ENCODE data around the gene VPREB3.

- no peak for TF ChIP-seq CTCF (conservative IDR thresholded peaks at IDR 0.05 in 1 of 2, IDR thresholded peaks at IDR 0.05 in 1 of 2; ENCODE audit: extremely low read depth in 1 of 2, insufficient read depth in 1 of 2, low read depth in 1 of 2, low read length in 2 of 2)
- no peak for TF ChIP-seq EZH2 (IDR thresholded peaks at IDR 0.05; ENCODE audit: borderline replicate concordance, low read length)
These were observed 2.0 kb downstream of the VPREB3 start for GRCh38 chr22:23752090-23752691.
